Caki2 (cell line): Measurements from ENCODE around the gene HAGHL. TPM values are rescaled to one million over a fixed set of nuclear protein-coding genes. Genes with fewer than 3 reads are reported as not detected.
A peak's percentile ranks its signal among the peaks of the same experiment; 100 is the strongest.
"Not testable (repeated sequence)": the region's sequence is repeated elsewhere in the genome, so short reads cannot be mapped to it uniquely, and the experiment has no call there.

Experiments used
- DNase-seq: peaks from one replicate; pipeline ENCODE4 v3.0.0-alpha.2; 2015; ENCODE audit warnings: low read depth
- in situ Hi-C: cut with HindIII; loops from 2 replicates; pipeline ENCODE4 v1.10.0; 2016; ENCODE audit warnings: low sequenced_read_pairs, low pct_unique_long_range_greater_than_20kb, mixed read lengths
- total RNA-seq: library from RNA; depleted of rRNA; stranded (reverse); fragments of >200 nt; shearing (Covaris generic); gene quantifications from 2 replicates; pipeline ENCODE4 v1.2.3, GENCODE V29; 2014; ENCODE audit warnings: low replicate concordance

The HAGHL gene
- total RNA-seq, 1 experiment from 2014 or later: 48.0 TPM

- in situ Hi-C loops: no loop called here
- DNase-seq: no peak
Observed at GRCh38 chr16:686459-687260, 40.2 kb upstream of the HAGHL start.

- no peak for DNase-seq
- in situ Hi-C loops: no loop called here
Observed at GRCh38 chr16:687499-687898, 39.4 kb upstream of the HAGHL start.

- in situ Hi-C loops: no loop called here
Observed at GRCh38 chr16:689175-689897, 37.6 kb upstream of the HAGHL start.

GRCh38 chr16:691242-691641, 35.7 kb upstream of the HAGHL start:
- in situ Hi-C loops, DNase-seq: not testable (repeated sequence)

More at GRCh38 chr16:689175-689897, 37.6 kb upstream of the HAGHL start:
- no peak for DNase-seq

GRCh38 chr16:692356-693108, 34.4 kb upstream of the HAGHL start:
- no peak for DNase-seq
- in situ Hi-C loops: no loop called here

GRCh38 chr16:693364-693763, 33.5 kb upstream of the HAGHL start:
- no peak for DNase-seq
- in situ Hi-C loops: no loop called here

GRCh38 chr16:693766-694165, 33.1 kb upstream of the HAGHL start:
- in situ Hi-C loops: no loop called here
- no peak for DNase-seq

GRCh38 chr16:694187-694862, 32.6 kb upstream of the HAGHL start:
- no peak for DNase-seq
- in situ Hi-C loops: no loop called here

GRCh38 chr16:694863-695354, 32.0 kb upstream of the HAGHL start:
- DNase-seq: no peak
- in situ Hi-C loops: no loop called here

- DNase-seq: peak; percentile 99
- in situ Hi-C loops: no loop called here
Observed at GRCh38 chr16:695355-696089, 31.4 kb upstream of the HAGHL start.

- DNase-seq: no peak
- in situ Hi-C loops: no loop called here
Observed at GRCh38 chr16:698911-699671, 27.8 kb upstream of the HAGHL start.

- DNase-seq: no peak
- in situ Hi-C loops: no loop called here
Observed at GRCh38 chr16:700684-701584, 26.0 kb upstream of the HAGHL start.

GRCh38 chr16:702341-702740, 24.6 kb upstream of the HAGHL start:
- DNase-seq: no peak
- in situ Hi-C loops: no loop called here

- DNase-seq: no peak
- in situ Hi-C loops: no loop called here
Observed at GRCh38 chr16:703406-703805, 23.5 kb upstream of the HAGHL start.

GRCh38 chr16:704047-704446, 22.9 kb upstream of the HAGHL start:
- in situ Hi-C loops: no loop called here
- DNase-seq: no peak
